GM21447 (cell line): ENCODE data around the gene NEK9.

ENCODE experiments used
- ATAC-seq: cut with Tn5 transposase; IDR thresholded peaks from one replicate; pipeline ENCODE4 v1.9.1; 2021; ENCODE audit not compliant: unreplicated experiment

NEK9 gene

GRCh38 chr14:75042035-75042434 lies 84.8 kb downstream of the NEK9 start:
- no peak for ATAC-seq

- ATAC-seq = no peak
These were observed 85.2 kb downstream of the NEK9 start for GRCh38 chr14:75041613-75042012.

GRCh38 chr14:75040959-75041358 lies 85.9 kb downstream of the NEK9 start:
- ATAC-seq = no peak

GRCh38 chr14:75040507-75040906 lies 86.3 kb downstream of the NEK9 start:
- no peak for ATAC-seq

GRCh38 chr14:75032939-75033338 lies 93.9 kb downstream of the NEK9 start:
- no peak for ATAC-seq

GRCh38 chr14:75030147-75030546 lies 96.7 kb downstream of the NEK9 start:
- ATAC-seq = no peak
